GM19324 (cell line): ENCODE measurements around the gene ATXN7L1.

Experiments
- ATAC-seq: cut with Tn5 transposase; IDR thresholded peaks from one replicate; pipeline ENCODE4 v1.9.1; 2021; ENCODE audit warnings: mild to moderate bottlenecking, moderate library complexity; ENCODE audit not compliant: unreplicated experiment, low FRiP score

Gene ATXN7L1

DNA sequence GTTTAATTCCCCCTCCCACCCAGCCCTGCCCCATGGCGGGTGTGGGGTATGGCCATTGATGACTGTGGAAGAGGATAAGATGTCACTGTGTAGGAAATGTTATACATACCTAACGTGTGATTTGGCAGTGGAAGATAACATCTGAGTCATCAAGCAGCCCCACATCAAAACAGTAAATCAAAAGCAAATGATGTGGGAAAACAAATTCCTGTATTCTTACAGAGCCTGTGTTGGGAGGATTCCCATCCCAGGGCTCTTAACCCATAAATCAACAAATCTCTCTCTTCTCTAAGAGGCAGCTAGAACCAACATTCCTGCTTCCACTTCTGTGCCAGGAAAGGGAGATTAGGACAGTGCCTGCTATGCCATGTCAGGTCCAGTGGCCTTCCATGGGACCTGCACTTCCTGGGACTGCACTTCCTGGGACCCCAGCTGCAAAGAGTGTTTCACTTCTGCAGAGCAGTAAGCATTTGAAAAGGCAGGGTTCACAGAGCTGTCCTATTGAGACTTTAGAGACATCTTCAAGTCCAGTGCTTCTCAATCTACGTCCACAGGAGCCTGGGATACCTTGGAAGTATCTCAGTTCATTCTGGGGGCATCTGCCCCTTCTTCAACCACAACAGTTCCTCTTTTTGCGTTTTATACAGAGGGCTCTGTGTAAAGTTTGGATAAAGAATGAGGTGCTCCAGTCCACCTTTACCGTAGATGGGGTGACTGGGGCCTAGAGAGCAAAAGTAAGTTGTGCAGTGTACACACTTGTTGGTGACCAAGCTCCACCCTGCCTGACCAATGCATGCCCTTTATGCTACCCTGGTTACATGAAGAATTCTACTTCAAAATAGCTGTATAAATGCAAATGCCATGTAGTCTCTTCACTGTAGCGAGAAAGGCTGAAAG, 45.7 kb downstream of the ATXN7L1 start:
- ATAC-seq, result no peak

DNA sequence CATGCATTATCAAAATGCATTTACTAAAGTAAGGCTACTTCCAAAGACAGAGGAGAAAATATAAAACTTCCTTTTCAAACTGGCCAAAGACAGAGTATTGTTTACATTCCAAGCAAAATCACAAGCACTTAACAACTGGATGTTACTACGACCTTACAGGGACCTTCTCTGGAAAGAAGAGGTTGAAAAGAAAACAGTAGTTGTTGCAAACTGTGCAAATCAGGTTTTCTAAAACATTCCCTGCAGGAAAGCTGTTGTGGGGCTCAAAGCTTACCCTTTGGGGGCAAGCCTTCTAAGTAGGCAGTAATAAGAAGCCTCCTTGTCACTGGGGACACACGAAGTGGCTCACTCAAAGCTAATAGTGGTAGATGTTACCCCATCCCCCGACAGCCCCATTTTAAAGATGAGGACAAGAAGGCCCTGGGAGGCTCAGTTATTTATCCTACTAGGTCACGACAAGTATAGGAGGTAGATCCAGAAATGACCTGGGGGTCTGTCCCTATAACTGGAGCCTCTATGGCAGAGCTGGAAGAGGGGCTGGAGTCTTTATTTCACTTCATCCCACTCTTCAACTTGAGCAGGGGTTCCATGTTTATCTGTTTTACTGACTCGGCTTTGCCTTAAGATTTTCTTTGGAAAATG, 46.6 kb downstream of the ATXN7L1 start:
- no peak for ATAC-seq

DNA sequence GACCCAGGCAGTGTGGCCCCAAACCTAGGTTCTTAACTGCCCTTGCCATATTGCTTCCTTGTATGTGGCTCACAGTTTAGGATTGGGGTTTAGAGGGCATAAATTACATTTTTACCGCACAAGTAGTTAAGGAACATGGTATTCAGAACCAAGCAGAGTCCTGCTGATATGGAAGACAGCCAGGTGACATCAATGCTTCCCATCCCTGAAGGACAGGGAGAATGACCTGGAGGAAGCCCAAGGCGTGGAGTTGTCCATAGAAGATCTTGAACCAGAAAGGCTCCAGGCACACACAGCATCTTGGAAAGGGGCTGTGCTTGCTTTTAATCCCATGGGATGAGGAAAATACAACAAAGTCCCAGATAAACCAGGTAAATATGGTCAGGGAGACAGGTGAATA, 48.3 kb downstream of the ATXN7L1 start:
- ATAC-seq, result no peak

DNA sequence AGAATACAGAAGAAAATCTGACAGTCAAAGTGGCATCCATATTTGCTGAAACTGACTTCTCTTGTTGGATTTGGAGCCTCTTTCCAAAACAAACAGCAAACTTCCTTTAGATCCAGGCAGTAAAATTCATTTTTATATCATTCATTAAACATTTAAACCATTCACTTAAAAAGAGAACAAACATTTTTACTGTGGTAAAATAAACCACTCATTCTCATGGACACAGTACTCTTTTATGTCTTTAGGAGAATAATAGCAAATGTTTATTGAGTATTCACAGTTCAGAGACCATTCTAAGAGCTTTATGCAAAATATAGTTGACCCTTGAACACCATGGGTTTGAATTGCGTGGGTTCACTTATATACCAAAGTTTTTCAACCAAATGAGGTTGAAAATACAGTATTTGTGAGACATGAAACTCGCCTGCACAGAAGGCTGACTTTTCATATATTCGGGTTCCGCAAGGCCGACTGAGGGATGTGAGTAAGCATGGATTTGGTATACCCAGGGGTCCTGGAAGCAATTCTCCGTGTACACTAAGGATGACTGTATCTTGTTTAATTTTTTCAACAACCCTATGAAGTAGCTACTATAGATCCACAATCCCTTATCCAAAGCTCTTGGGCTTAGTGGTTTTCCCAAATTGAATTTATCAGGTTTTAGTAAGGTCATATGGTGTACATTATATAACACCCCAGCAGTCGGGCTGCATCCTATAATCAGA, 49.1 kb downstream of the ATXN7L1 start:
- no peak for ATAC-seq

DNA sequence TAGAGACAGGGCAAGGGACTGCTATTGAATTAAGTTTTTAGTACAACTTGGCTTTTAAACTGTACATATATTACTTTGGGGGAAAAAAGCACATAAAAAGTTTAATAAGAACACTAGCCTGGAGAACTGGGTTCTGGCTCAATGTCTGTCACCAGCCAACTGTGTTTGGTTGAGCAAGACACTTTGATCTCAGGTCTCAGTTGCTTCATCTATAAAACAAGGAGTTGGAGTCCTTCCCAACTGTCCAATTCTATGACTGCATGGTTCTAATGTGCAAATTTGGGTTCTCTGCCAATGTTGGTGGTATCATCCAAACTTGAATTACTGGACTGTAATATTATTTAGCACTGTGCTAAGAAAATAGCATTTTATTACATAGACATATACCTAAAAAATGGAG, 50.3 kb downstream of the ATXN7L1 start:
- no peak for ATAC-seq

DNA sequence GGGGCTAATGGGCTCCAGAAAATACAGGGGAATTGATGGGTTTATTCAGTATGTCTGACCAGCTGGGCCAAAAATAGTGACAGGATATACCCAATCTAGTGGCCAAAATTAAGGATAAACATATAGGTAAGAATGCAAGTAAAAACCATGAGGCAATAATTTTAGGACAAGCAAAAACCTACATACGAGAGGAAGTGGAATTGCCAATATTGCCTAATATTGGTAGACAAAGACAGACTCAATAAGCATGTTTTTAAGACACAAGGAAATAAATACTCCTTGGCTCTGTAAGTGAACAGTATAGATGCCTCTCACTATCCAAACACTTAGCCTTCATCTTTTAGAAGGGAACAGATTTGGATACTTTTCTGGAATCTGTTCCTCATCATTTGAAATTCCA, 51.0 kb downstream of the ATXN7L1 start:
- no peak for ATAC-seq

DNA sequence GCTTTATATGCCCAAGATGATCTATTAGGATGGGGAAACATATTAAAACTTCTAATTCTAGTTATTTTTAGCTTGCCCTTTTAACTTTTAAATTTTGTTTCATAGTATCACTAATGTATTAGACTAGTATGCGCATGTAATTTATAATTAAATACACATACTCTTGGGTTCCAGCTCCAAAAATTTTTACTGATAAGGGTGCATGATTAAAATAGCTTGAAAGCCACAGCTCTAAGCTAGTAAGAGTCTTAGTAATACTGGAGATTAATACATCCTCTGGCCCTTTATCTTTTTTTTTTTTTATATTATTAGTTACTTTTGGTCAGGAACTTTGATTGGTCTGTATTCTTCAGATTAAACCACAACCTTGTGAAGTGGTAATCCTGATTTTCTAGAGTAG, 53.6 kb downstream of the ATXN7L1 start:
- ATAC-seq, result no peak

DNA sequence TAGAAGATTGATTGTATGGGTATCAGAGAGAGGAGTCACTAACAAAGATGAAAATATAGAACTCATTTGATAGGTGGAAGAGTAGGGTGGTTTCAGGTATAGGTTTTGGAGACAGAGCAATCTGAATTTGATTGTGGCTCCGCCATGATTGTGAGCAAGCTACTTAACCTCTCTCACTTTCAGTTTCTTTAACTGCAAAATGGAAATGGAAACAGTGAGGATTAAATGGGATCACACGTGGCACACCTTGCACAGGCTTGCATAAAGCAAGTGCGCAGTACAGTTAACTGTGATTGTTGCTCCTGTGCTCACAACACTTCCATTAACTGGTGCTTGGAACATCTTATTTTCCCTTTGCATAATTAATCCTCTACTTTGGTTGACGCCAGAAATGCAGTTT, 54.9 kb downstream of the ATXN7L1 start:
- ATAC-seq, result no peak

DNA sequence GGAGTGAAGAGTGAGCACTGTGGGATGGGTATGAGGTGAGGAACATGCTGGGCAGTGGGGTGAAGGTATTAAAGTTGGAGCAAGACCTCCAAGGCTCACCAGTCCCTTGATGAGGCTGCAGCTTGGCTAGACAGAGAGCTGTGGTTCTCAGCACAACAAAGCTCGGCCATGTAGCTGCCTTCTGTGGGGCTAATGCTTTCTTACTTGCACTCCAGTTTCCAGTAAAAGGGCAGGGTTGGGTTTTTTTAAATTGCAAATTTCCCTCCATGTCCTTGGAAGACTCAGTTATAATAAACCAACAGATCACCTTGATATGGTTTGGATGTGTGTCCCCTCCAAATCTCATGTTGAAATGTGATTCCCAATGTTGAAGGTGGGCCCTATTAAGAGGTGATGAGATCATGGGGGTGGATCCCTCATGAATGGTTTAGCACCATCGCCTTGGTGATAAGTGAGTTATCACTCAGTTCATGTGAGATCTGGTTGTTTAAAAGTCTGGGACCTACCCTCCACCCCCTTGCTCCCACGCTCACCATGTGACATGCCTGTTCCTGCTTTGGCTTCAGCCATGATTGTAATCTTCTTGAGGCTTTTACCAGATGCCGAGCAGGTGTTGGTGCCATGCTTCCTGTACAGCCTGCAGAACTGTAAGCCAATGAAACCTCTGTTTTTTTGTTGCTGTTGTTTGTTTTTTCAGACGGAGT, 55.9 kb downstream of the ATXN7L1 start:
- ATAC-seq, result no peak

DNA sequence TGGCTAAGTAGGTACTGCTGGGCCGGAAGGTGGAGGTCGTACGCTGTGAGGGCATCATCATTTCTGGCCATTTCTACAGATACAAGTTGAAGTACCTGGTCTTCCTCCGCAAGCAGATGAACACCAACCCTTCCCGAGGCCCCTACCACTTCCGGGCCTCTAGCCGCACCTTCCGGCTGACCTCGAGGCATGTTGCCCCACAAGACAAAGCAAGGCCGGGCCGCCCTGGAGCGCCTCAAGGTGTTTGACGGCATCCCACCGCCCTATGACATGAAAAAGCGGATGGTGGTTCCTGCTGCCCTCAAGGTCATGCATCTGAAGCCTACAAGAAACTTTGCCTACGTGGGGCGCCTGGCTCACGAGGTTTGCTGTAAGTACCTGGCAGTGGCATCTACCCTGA, 56.8 kb downstream of the ATXN7L1 start:
- no peak for ATAC-seq

DNA sequence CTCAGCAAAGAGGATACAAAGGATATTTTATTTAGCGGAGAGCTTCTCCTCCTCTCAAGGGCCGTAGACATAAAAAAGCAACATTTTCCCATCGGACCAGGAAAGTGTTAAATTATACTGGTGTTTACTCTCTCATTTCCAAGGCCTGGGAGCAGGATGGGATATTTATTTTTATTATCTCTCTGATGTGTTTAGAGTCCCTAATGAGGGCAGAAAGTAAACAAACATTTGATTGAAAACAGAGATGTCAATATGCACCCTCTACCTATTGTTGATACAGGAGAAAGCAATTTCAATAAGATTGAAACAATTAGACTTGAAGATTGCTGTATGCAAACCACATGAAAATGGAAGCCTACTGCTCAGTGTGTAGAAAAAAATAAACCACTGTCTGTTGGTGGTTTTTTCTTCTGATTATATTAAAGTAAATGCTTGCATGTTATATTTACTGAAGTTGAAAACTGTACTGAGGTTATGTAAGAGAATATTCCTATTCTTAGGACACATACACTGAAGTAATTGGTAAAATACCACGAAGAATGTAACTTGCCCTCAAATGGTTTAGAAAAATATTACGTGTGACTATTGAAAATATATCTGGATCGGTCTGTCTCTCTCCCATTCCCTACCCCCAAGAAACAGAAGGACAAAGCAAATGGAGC, 59.3 kb downstream of the ATXN7L1 start:
- ATAC-seq, result no peak

DNA sequence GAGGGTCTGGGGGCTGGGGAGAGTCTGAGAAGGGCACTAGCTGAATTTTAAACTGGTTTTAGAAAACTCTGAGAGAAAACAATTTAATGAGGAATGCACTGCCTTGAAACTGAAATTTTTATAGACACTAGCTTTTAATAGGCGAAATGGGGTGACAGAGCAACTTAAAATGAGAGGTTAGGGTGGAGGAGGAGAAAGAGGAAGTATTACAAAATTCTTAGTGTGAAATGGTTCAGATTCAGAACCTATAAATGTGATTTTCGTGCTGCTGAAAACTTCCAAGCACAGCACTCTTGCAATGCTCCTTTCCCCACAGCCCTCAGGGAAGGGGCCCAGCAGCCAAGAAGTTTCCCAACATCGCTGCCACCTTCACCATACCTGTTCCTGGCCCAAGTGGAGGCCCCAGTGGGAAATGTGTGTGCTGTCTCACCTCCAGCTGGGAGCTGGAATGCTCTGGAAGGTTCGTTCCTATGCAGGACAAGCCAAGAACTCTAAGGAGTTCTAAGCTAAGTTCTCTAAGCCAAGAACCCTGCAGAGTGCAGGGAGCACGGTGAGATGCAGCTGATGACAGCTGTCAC, 60.0 kb downstream of the ATXN7L1 start:
- ATAC-seq, result no peak

DNA sequence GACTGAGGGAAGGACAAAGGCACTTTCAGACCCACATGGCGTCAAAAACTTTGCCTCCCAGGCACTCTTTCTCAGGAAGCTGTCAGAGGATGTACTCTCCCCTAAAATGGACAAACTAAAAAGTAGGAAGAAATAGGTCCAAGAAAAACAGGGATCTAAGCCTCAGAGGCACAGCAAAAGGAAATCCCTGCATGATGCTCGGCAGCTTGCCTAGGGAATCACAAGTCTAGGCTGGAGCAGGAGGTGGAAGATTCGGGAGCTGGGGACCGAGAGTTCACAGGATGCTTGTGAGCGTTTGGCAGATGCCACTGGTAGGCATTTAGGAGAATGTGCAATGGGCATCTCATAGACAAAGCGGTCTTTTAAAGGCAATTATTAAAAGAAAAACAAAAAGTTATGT, 60.8 kb downstream of the ATXN7L1 start:
- ATAC-seq, result no peak

DNA sequence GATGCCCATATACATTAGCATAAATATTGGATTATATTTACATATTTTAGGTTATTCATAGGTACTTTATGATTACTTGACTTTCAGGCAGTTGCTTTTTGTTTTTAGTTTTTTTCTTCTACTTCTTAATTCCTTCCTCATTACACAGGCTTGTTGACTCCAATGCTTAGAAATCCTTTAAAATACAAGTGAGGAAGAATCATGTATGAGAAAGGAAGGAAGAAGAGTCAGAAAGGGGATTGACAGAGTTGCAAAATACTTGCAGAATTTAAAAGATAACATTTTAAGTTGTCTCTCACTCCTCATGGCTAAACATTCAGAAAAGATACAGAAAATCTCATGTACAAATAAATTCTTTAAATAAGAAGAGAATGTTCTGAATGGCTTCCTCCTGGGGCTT, 61.9 kb downstream of the ATXN7L1 start:
- no peak for ATAC-seq

DNA sequence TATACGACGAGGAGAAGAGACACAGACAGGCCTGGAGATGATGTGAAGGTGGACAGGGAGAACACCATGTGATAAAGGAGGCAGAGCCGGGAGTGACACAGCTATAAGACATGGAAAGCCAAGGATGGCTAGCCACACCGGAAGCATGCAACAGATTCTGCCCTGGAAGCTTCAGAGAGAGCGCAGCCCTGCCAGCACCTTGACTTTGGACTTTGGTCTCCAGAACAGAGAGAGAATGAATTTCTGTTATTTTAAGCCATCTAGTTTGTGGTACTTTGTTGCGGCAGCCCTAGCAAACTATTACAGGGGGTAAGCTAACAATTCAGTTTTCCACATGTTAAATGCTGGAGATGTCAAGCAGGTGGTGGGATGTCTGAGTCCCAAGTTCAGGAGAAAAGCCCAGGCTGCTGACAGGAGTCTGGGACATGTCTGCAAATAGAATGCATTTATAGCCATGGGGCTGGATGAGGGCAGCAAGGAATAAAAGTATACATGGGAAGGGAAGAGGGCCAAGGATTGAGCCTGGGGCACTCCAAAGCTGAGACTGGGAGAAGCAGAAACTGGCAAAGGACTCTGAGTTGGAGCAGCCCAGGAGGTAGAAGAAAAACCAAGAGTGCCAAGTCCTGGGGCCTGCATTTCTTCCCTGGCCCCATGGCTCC, 65.1 kb downstream of the ATXN7L1 start:
- ATAC-seq, result no peak

DNA sequence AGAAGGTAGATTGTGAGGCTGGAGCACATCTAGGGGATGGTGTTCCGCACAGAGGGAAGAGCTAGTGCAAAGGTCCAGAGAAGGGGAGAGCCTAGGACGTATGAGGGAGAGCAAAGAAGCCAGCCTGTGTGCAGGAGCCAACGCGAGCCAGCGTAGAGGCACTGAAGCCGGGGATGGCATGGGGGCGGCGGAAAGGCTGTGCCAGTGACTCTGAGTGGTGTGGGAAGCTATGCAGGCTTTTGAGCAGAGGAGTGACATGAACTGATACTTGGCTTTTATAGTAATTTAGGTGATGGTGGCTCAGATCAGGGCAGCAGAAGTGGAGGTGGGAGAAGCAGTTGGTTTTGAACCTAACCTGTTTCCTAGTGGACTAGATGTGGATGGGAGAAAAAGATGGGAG, 65.8 kb downstream of the ATXN7L1 start:
- no peak for ATAC-seq

DNA sequence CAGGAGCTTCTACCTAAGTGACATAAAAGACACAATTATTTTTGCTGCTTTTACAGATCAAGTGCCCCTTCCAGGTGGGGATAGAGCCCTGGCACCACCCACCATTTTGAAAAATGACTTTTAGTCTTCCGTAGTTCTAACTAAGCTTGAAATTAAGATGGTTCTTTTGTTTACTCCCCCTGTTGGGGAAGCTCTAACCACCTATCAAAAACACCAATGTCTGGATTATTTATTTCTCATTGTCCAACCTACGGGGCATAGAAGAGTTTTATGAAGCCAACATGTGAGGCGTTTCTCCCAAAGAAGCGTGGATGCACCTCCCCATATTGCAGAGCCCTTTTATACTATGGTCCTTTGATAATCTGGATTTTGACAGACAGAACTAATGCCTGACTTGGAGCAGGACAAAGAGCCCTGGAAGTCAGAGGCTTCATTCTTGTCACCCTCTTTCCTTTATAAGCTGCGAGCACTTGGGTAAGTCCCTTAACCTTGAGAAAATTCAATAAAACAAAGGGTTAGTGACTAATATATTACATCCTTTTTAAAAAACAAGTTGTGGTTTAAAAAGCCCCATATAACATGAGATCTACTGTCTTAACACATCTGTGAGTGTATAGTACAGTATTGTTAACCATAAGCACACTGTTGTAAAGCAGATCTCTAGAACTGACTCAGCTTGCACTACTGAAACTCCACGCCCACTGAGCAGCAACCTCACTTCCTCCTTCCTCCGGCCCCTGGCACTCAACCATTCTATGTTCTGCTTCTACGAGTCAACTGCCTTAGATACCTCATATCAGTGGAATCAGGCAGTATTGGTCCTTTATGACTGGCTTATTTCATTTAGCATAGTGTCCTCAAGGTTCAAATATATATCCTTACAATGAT, 67.5 kb downstream of the ATXN7L1 start:
- peak; percentile 97 for ATAC-seq

DNA sequence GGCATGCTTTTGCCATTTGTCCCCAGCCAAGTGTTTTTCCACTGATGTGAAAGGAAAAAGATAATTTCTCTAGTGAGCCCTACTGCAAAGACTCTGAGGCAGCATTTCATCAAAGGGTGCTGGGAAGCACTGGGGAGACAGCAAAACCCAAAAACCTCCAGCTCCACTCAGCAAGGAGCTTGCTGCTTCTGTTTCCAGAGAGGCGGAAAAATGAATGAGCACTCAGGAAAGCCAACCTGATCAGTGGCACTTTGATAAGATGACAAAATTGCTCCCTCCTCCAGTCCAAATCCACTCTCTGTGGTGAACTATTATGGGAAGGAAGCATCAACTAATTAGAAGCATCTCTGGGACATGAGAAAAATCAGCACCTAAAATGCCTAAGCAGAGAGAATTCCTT, 68.2 kb downstream of the ATXN7L1 start:
- no peak for ATAC-seq

DNA sequence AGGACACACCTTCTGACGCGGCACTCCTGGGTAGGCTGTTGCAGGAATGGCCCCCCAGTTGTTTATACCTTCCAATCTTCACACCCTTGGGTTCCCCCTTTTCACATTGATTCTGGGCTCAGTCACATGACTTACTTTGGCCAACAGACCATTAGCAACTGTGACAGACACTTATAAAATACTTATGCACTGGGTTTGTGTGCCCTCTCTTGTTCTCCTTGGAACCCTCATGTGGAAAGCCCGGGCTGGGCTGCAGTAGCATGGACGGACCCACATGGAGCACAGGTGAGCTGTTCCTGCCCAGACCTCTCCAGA, 69.0 kb downstream of the ATXN7L1 start:
- ATAC-seq, result no peak
